Esophagus muscularis mucosa (tissue), 4 donors: ENCODE measurements around the gene OR2V2.

ENCODE experiments used
- EP300 ChIP-seq: sonication (generic); formaldehyde crosslinking; IDR thresholded peaks from one replicate; pipeline ENCODE4 v1.6.1; 2017; ENCODE audit warnings: antibody characterized with exemption
- POLR2A ChIP-seq: fragments of 450-650 bp; IDR thresholded peaks from one replicate; pipeline ENCODE4 v1.6.1; 2017; ENCODE audit warnings: antibody characterized with exemption, moderate library complexity, mild to moderate bottlenecking, low read depth
- POLR2AphosphoS5 ChIP-seq, 2 donors: sonication (generic); formaldehyde crosslinking; IDR thresholded peaks; one replicate each; pipeline ENCODE4 v1.6.1; 2017; ENCODE audit warnings: antibody characterized with exemption in 2 of 2
- TF ChIP-seq, protein P1 (sequence below), 3 experiments: fragments of 200-600 bp in 2 of 3; fragments of 450-650 bp in 1 of 3; sonication (generic) in 2 of 3; IDR thresholded peaks; one replicate each; pipeline ENCODE4 v1.5.1; 2017 to 2019; ENCODE audit warnings: antibody characterized with exemption in 3 of 3, mild to moderate bottlenecking in 2 of 3, moderate library complexity in 1 of 3

DNA sequence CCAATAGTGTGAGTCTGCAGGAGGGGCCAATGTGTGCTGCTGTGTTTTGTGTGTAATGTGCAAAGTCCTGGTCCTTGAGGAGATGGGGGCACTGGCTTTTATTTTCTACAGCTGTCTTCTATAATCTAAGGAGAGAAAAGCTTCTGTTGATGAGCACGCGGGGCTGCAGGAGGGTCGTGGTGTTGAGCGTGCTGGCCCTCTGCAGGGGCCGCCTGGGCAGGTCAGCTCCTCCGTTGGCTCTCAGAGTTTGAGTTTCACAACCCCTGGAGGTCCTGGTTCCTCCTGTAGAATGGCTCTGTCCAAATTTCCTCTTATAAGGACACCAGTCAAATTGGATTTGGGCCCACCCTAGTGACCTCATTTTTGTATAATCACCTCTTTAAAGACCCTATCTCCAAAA, 29.0 kb upstream of the OR2V2 start:
- TF ChIP-seq EP300 (no peak), POLR2AphosphoS5 (IDR thresholded peaks at IDR 0.05) (no peak), POLR2A (no peak)
- TF ChIP-seq, protein P1, sequence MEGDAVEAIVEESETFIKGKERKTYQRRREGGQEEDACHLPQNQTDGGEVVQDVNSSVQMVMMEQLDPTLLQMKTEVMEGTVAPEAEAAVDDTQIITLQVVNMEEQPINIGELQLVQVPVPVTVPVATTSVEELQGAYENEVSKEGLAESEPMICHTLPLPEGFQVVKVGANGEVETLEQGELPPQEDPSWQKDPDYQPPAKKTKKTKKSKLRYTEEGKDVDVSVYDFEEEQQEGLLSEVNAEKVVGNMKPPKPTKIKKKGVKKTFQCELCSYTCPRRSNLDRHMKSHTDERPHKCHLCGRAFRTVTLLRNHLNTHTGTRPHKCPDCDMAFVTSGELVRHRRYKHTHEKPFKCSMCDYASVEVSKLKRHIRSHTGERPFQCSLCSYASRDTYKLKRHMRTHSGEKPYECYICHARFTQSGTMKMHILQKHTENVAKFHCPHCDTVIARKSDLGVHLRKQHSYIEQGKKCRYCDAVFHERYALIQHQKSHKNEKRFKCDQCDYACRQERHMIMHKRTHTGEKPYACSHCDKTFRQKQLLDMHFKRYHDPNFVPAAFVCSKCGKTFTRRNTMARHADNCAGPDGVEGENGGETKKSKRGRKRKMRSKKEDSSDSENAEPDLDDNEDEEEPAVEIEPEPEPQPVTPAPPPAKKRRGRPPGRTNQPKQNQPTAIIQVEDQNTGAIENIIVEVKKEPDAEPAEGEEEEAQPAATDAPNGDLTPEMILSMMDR (IDR thresholded peaks at IDR 0.05): no peak
